Measurements from ENCODE around the gene EPHA5.

EPHA5 gene

GRCh38 chr4:65287071-65287470 lies 383.2 kb downstream of the EPHA5 start:
- DNase-seq (ENCODE audit: insufficient read length, low spot score) (no peak), FAIRE-seq (no peak)
- TF ChIP-seq CTCF (IDR thresholded peaks at IDR 0.05; ENCODE audit: insufficient read depth, missing control alignments) = no peak
